Measurements from ENCODE around the gene TOGARAM2.
"Not testable (repeated sequence)": the region's sequence is repeated elsewhere in the genome, so short reads cannot be mapped to it uniquely, and the experiment has no call there.

Gene TOGARAM2

DNA sequence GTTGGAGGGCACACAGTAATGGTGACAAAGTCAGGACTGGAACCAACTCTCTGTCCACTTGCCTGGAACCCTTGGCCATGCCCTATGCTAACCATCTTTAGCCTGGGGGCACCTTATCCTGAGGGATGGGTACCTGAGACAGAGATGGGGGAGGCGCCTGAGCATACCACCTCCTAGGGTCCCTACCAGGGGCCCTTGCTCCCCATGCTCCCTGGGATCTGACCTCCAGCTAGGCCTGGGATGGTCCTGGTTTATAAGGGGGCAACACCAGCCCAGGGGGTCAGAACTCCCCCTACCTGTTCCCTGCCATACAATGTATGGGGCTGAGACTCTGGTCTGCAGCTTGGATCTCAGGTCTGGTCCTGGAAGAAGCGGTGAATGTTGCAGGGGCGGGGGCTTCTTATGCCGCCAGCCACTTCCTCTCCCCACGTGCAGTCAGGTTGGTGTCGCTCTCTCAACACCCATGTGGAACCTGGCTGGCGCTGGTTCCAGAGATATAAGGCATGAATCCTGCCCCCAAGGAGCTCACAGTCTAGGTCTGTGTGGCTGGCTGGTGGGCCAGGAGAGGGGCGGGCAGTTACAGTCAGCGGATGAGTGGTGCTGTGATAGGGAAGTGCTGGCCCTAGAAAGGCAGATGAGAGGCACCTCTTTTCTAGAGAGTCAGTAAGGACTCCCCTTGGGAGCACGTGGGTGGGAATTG, 3.8 kb upstream of the TOGARAM2 start:
- DNase-seq (ENCODE audit: low spot score) = no peak

DNA sequence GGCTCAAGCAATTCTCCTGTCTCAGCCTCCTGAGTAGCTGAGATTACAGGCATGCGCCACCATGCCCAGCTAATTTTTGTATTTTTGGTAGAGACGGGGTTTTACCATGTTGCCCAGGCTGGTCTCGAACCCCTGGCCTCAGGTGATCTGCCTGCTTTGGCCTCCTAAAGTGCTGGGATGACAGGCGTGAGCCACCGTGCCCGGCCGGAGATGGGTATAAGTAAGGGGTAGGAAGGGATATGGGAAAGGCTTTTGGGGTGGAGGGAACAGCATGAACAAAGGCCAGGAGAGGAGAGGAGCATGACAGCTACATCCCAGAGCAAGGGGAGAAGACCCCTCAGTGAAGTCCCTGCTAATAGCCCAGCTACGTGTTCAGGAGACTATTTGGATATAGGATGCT, 3.1 kb upstream of the TOGARAM2 start:
- not testable (repeated sequence) for DNase-seq (ENCODE audit: low spot score)

DNA sequence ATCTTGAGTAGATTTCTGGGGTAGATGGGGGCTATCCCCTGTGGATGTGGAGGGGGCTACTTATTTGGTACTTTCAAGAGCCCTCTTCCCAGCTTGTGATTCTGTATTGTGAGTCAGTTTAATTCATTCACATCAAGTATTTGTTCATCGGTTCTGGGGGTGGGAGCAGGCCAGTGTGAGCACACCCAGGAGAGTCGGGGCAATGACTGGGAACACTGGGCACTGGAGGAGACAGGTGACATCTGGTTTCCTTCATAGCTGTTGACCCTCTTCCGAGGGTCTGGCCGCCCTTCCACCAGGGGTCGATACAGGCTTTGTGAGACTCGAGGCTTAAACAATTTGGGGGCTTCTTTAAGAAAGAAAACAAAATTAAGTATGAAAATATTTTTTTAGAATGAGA, 2.5 kb upstream of the TOGARAM2 start:
- DNase-seq (ENCODE audit: low spot score) = no peak

DNA sequence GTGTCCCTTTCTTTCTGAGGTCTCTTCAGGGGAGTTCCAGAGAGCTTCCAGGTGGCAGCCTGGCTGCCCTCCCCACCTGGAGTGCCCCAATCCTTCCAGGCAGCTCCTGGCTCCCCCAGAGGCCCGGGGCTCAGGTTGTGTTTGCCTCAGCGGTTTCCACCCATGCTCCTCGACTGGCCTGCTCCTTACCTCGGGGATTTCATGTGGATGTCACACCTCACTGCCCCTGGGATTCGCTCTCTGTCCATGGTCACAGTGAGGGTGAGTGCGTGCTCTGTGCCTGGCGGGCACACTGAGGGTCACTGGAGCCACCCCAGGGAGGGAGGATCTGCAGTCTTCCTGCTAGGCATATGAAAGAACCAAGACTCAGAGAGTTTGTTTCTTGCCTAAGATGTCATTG, 2.1 kb upstream of the TOGARAM2 start:
- no peak for DNase-seq (ENCODE audit: low spot score)

DNA sequence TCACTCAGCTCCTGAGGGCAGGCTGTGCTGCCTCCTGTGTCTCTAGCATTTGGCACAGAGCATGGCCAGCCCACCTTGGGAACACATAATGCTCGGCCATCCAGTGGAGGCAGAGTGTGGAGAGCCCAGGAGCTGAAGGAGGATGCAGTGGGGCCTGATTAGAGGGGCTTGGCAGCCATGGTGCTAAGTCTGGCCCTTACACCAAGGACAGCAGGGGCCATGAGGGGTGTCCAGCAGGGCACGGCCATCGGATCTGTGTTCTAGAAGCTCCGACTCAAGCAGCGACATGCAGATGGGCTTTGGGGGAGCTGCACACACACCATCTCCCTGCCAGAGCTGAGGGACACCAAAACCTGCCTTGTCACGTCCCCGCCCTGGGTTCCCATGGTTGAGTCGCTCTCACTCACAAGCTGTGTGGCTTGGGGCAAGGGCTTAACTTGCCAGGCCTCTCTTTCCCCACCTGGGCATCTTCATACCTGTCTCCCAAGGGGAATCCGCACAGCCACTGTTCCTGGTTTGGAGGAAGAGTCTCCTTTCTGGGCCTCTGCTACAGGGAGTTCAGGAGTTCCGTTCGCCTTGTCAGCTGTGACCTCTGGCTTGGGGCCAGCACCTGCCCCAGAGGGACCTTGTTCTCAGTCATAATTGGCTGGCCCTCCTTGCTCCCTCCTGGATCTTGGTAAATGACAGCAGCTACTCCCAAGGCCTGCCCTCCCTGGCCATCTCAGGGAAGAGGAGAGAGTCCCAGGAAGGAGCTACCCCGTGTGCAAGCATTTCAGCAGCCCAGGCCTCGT, 1.3 kb upstream of the TOGARAM2 start:
- DNase-seq (ENCODE audit: low spot score) = no peak

DNA sequence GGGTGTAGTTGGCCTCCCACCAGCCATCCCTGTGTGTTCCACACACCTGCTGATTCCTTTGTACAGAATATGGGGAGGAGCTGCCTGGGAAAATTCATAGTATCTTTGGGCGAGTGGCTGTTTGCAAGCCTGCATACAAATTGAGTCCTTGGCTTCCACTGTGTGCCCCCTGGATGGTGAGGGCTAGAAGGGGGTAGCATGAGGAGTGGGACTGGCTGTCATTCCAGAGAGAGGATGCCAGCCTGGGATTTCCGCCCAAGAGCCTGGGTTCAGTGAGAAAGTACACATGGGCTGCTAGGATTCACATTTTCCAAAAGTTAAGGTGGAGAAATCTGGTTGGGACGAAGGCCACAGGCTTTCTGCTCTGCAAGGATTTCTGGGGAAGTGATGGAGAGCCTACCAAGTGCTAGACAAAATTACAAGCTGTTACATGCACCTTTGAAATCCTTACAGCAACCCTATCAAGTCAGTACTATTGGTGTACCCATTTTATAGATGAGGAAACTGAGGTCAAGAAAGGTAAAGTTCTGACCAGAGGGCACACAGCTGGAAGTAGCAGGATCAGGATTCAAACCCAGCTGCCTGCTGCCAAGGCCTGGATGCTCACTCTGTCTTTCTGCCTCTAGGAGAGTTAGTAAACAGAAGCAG, 606 bp upstream of the TOGARAM2 start:
- DNase-seq (ENCODE audit: low spot score) = no peak

DNA sequence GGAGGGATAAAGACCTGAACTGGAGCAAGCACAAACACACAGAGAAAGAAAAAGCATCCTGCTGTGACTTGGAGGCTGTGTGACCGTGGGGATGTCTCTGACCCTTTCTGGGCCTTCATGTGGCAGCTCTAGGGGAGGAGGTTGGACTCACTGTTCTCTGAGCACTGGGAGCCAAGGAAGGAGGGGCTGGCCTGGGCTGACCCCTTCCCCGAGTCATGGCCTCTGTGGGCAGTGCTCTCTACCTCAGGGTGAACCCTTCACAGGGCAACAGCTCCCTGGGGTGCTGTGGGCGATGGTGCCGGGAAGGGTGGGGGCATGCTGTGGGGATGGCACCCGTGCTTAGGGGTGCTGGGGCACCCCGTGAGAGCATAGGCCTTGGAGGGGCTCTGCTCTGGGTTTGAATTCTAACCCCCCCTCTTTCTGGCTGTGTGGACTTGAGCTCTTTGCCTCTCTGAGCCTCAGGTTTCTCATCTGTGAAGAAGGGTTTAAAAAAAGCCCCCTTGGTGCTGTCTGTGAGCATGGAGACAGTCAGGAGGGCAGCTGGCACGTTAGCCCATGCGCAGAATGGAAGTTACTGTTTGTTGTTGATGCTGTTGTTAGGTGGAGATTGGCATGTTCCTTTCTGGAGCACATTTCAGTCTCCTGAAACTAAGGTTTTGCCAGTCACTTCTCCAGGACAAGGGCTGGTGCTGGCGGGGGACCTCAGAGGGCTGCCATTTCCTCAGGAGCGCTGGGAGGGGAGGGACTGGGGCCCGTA, 700 bp downstream of the TOGARAM2 start:
- no peak for DNase-seq (ENCODE audit: low spot score)

DNA sequence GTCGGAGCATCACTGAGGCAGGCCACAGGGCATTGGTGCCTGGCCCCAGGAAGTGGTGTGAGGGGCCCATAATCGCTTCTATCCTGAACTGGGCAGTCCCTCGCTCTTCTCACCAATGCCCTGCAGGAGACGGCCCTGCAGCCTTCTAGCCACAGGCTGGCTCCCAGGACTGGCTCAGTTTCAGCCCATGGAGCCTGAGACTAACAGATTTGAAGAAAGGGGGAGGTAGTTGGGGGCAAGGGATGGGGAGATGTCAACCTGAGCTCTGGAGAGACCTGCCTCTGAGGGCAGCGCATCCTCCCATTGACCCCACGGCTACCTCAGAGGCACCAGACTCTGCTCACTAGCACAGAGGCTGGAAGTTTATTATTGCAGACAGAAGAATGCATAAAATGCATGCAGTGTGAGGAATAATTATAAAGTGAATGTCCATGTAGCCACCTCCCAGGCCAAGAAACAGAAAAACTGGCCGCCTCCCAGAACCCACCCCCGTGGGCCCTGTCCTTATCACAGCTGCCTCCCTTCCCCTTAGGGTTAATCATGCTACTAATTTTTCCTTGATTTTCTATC, 1.4 kb downstream of the TOGARAM2 start:
- no peak for DNase-seq (ENCODE audit: low spot score)

DNA sequence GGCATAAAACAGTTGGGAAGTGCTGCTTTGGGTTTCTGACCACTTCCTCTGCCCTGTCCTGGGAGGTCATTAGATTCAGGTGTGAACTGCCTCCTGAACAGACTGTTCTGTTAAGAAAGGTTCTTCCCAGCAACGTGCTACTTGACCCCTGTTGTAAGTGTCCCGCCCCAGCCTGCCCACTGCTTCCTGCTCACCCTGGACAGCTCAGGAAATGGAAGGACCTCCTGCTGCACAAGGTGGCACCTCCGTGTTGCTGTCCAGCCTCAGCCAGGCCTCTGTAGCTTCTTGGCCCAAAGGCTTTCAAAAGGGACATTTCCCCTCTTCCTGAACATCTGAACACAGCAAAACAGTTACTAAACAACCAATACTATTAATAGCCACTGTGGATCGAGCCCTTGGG, 5.3 kb downstream of the TOGARAM2 start:
- DNase-seq (ENCODE audit: low spot score) = no peak

DNA sequence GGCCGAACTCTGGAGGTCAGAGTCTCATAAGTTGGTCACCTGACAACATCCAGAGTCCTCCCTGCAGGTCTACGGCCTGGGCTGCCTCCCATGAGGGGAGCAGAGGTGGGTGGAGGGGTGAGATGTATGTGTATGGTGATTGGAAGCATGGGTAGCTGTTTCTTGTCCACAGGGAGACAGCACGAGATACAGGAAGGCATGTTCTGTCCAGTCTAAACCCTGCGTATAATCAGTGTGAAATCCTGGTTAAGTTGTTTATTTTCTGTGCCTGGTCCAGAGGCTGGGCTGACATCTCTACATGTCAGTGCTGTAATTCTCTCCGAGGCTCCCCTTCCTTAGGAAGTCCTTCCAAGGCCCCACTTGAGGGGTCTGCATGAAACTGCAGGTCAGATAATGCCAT, 8.9 kb downstream of the TOGARAM2 start:
- DNase-seq (ENCODE audit: low spot score) = no peak

DNA sequence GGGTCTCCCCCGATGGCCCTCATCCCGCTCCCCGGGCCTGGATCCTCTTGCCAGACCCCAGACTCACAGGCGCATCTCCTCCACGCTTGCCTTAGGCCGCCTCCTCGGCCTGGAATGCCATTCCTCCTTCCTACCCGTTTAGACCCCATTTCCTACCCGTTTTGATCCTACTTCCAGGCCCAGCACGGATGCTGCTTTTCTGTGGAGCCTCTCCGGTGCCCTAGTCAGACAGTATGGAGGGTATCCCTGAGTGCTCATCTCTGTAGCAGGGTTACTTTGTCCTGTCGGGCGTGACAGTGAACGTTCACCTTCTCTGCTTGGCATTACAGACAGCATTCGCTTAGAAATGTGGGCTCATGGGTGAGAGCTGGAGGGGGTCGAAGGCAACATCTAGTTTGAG, 9.3 kb downstream of the TOGARAM2 start:
- no peak for DNase-seq (ENCODE audit: low spot score)

DNA sequence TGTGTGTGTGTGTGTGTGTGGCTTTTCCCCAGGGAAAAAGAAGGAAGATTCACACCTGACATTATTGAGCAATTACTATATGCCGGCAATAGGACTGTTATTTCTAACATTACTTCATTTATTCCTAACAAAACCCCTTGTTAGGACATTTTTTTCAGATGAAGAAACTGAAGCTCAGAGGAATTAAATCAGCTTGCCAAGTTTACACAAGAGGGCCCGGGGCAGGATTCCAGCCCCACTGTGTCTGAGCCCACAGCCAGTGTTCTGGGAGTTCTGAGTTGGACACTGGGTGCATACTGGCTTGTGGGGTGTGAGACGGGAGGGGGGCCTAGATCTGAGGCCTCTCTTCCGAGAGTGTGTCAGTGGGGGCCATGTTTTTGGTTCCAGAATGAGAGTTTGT, 9.9 kb downstream of the TOGARAM2 start:
- no peak for DNase-seq (ENCODE audit: low spot score)

DNA sequence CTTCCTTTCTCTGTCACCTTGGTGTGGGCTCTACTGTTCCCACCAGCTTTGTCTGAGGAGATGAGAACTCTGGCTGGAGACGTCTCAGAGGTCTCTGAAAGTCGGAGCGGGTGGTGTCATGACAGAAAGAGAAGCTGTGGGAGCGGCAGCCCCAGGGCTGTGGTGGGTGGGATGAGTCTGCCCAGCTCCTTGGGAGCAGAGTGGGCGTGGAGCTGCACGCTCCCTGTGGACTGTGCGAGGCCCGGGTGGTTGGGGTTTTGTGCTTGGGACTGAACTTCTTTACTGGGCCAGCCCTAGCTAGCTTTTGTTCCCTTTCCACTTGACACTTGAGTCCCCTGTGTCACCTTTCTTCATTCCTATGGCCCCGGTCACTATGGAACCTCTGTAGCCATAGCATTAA, 10.4 kb downstream of the TOGARAM2 start:
- DNase-seq (ENCODE audit: low spot score) = no peak

DNA sequence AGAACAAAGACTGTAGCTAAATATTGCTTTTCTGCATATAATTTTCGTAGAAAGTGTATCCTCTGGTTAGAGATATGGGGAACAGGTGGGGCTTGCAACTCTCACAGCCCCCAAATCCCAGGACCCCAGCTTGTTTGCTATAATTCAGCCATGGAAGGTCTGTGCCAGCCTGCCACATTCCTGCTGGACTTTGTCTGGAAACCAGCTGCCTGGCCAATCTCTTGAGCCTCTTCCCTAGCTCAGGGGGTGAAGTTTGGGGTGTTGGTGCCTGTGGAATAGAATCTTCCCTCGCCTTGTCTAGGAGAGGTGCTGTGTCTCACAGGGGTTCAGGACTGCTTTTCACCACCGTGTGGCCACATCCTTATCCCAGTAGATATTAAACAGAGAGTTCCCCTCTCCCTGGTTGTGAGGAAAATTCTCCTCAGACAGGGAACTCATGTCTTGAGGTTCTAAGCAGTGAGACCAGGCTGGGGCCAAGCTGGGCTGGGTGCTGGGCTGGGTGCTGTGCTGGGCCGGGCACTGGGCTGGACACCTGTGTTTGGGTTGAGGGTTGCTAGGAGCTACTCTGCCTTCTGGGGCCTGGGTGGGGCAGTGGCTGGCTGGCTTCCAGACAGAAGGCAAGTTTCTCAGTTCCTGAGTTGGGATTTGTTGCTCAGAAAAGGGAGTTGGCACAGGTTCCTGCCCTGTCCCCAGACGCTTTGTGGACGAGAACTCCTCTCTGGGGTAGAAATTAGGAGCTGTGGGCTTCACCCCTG, 12.3 kb downstream of the TOGARAM2 start:
- peak; percentile 36 for DNase-seq (ENCODE audit: low spot score)

DNA sequence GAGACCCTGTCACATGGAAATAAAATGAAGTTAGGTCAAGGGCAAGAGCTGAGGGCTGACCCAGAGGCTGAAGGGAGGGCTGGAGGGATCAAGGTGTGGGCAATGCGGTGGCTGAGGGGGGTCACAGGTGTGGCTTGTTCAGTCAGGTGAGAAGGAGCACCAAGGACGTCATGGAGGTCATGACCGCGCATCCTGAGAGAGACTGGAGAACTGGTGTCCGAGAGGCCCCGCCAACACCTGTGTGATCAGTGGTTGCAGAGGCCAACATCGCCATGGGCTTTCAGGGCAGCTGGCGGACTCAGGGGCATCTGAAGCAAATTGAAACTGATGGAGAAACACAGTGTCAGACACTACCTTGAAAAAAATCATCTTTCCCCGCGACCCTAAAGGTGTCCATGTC, 13.0 kb downstream of the TOGARAM2 start:
- no peak for DNase-seq (ENCODE audit: low spot score)

DNA sequence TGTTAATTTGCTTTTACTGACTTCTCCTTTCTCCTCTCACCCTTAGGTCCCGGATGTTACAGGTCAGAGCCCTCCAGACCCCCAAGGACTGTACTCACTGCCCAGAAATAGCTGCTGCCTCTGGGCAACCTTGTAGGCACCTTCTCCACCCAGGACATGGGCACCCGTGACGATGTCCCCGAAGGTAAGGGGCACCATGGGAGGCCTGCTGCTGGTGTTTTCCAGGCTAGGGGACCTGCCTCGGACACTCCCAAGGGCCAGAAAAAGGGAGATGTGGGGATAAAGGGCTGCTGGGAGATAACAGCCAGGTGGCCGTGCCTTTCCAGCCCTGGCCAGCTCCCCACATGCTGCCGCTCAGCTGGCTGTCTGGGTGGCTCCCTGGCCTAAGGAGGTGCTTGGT, 13.6 kb downstream of the TOGARAM2 start:
- DNase-seq (ENCODE audit: low spot score) = no peak

DNA sequence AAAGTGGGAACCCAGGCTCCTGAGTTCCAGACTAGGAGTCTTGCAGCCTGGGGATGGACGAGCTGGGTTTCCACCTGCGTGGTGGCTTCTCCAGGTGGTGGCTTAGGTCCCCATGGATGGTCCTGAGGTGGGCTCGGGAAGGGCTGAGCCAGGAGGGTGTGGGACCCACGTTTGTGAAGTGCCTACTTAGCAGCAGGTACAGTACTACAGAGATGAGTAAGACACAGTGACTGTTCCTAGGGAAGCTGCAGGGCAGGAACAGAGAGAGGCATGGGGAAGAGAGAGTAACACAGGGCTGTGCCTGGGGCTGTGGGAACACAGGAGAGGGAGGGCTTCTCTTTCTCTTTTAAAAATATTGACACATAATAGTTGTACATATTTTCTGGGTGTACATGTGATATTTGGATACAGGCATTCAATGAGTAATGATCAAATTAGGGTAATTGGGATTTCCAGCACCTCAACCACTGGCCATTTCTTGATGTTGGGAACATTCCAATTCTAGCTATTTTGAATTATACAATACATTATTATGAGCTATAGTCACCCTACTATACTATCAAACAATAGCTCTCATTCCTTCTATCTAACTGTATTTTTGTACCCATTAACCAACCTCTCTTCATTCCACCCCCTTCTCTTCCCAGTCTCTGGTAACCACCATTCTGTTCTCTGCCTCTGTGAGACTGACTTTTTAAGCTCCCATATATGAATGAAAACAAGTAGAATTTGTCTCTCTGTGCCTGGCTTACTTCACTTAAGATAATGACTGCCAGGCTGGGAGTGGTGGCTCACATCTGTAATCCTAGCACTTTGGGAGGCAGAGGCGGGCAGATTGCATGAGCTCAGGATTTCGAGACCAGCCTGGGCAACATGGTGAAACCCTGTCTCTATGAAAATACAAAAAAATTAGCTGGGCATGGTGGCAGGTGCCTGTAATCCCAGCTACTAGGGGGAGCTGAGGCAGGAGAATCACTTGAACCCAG, 15.0 kb downstream of the TOGARAM2 start:
- DNase-seq (ENCODE audit: low spot score) = no peak

DNA sequence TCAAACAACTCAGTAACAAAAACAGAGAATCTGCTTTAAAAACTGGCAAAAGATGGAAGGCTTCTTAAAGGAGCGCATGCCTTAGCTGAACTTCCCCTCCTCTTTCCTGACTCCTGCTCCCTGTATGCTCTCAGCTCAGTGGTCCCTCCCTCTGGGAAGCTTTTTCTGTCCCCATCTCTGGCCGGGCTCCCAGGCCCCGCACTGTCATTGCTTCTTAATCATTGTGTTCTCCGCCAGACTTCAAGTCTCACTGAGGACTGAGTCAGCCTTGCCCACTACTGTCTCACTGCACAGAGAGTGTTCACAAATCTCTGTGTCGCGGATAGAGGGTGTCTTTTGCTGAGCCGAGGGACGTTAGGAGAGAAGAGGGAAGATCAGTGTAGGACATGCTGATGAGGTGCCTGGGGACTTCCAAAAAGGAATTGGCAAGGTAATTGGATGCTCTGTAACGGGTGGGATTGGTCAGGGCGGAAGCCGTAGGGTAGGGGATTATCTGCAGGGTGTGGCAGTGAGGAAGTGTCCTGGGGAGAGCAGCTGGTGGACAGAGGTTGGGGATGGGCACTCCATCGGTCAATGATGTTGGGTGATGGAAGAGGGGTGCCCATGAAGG, 16.2 kb downstream of the TOGARAM2 start:
- no peak for DNase-seq (ENCODE audit: low spot score)

DNA sequence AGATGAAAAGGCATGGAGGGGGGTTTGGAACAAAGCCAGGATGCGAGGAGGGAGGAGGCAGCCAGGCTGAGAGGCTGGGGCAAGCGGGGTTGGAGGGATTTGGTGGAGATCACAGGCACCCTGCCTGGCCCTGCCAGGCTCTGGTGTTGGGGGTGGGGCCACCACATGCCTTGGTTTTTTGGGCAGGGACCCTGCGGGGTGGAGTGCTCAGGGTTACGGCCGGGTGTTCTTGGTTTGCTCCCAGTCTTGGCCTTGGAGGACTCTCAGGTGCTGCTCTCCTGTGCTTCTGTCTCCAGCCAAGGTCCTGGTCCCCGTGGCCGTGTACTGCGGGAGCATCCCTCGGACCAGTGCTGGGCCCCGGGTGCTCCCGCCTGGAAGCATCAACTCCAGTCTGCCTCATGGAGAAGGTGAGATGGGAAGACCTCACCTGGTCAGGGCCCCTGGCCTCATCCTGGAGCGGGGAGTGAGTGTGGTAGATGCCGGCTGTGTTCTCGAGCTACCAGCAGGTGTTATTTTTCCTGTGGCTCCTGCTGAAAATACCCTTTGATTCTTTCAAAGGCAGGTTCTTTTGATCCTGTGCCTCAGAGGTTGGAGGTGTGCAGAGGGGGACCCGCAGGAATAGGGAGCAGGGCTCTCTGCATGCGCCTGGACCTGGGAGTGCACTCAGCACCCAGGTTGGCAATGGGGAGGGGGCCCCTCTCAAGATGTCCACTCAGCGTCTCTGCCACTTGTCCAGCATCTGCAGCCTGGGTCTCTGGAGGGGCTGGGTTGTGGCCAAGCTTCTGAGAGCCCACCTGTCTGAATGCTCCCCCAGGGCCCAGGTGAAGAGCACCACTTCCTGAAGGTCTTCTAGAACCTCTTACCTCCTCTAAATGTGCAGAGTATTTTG, 17.0 kb downstream of the TOGARAM2 start:
- DNase-seq (ENCODE audit: low spot score) = peak; percentile 54

Measured in SW480 (cell line).